H9 (cell line): ENCODE measurements around the gene SCN8A. TPM values are rescaled to one million over a fixed set of nuclear protein-coding genes. Genes with fewer than 3 reads are reported as not detected.

Experiments
- DNase-seq: peaks from one replicate; pipeline ENCODE4 v3.0.0-alpha.2; 2017
- H2AFZ ChIP-seq: one replicate; pipeline ENCODE4 v1.6.1; 2013; ENCODE audit warnings: mild to moderate bottlenecking, low read length, control low read depth, moderate library complexity
- H2AK5ac ChIP-seq: 2 replicates; pipeline ENCODE4 v1.6.1; 2013; ENCODE audit warnings: low read length, control low read depth, mixed read lengths; ENCODE audit not compliant: insufficient read length
- H2BK120ac ChIP-seq: one replicate; pipeline ENCODE4 v1.6.1; 2013; ENCODE audit warnings: low read depth, mild to moderate bottlenecking, low read length, control low read depth, inconsistent platforms; ENCODE audit not compliant: poor library complexity, severe bottlenecking
- H2BK12ac ChIP-seq: 2 replicates; pipeline ENCODE4 v1.6.1; 2013; ENCODE audit warnings: low read length, control low read depth, mixed read lengths, low read depth; ENCODE audit not compliant: insufficient read length
- H2BK15ac ChIP-seq: 2 replicates; pipeline ENCODE4 v1.6.1; 2013; ENCODE audit warnings: low read depth, low read length, control low read depth
- H2BK20ac ChIP-seq: one replicate; pipeline ENCODE4 v1.6.1; 2013; ENCODE audit warnings: low read depth, mild to moderate bottlenecking, low read length, control low read depth, inconsistent platforms; ENCODE audit not compliant: poor library complexity, severe bottlenecking
- H2BK5ac ChIP-seq: 2 replicates; pipeline ENCODE4 v1.6.1; 2013; ENCODE audit warnings: low read length, control low read depth, mixed read lengths; ENCODE audit not compliant: insufficient read length
- H3K14ac ChIP-seq: 2 replicates; pipeline ENCODE4 v1.6.1; 2013; ENCODE audit warnings: low read length, control low read depth; ENCODE audit not compliant: insufficient read depth
- H3K18ac ChIP-seq: 2 replicates; pipeline ENCODE4 v1.6.1; 2013; ENCODE audit warnings: low read depth, mild to moderate bottlenecking, mixed read lengths, low read length, control low read depth; ENCODE audit not compliant: insufficient read length
- H3K23ac ChIP-seq: 2 replicates; pipeline ENCODE4 v1.6.1; 2013; ENCODE audit warnings: low read length, control low read depth, mixed read lengths, low read depth; ENCODE audit not compliant: insufficient read length
- H3K23me2 ChIP-seq: 2 replicates; pipeline ENCODE4 v1.6.1; 2013; ENCODE audit warnings: low read depth, mild to moderate bottlenecking, mixed read lengths, low read length, control low read depth; ENCODE audit not compliant: insufficient read length, poor library complexity, severe bottlenecking
- H3K27ac ChIP-seq: 2 replicates; pipeline ENCODE4 v1.5.1; 2013; ENCODE audit warnings: low read length, control low read depth, mixed read lengths, low read depth; ENCODE audit not compliant: insufficient read length
- H3K27me3 ChIP-seq: 2 replicates; pipeline ENCODE4 v1.6.1; 2013; ENCODE audit warnings: low read length, control low read depth, inconsistent platforms; ENCODE audit not compliant: insufficient read depth
- H3K4ac ChIP-seq: 2 replicates; pipeline ENCODE4 v1.6.1; 2013; ENCODE audit warnings: low read depth, mild to moderate bottlenecking, control low read depth, inconsistent platforms, low read length, moderate library complexity
- H3K4me1 ChIP-seq: 2 replicates; pipeline ENCODE4 v1.6.1; 2013; ENCODE audit warnings: low read length, control low read depth, inconsistent platforms; ENCODE audit not compliant: insufficient read depth
- H3K4me2 ChIP-seq: 2 replicates; pipeline ENCODE4 v1.6.1; 2013; ENCODE audit warnings: low read length, control low read depth, mixed read lengths; ENCODE audit not compliant: insufficient read length, insufficient read depth
- H3K56ac ChIP-seq: 2 replicates; pipeline ENCODE4 v1.6.1; 2013; ENCODE audit warnings: low read depth, mild to moderate bottlenecking, mixed read lengths, low read length, control low read depth; ENCODE audit not compliant: insufficient read length
- H3K79me1 ChIP-seq: 2 replicates; pipeline ENCODE4 v1.6.1; 2013; ENCODE audit warnings: low read depth, mild to moderate bottlenecking, moderate library complexity, low read length, control low read depth, inconsistent platforms; ENCODE audit not compliant: insufficient read depth, poor library complexity, severe bottlenecking
- H3K79me2 ChIP-seq: 2 replicates; pipeline ENCODE4 v1.6.1; 2013; ENCODE audit warnings: low read length, control low read depth, inconsistent platforms; ENCODE audit not compliant: insufficient read depth
- H3K9ac ChIP-seq: 2 replicates; pipeline ENCODE4 v1.6.1; 2013; ENCODE audit warnings: low read length, control low read depth, mixed read lengths; ENCODE audit not compliant: insufficient read length; ENCODE audit errors: extremely low read depth
- H3K9me3 ChIP-seq: one replicate; pipeline ENCODE4 v1.6.1; 2013; ENCODE audit warnings: low read depth, low read length, inconsistent platforms; ENCODE audit not compliant: control insufficient read depth
- H3T11ph ChIP-seq: one replicate; pipeline ENCODE4 v1.6.1; 2013; ENCODE audit warnings: mild to moderate bottlenecking, low read length, control low read depth, inconsistent platforms
- H4K20me1 ChIP-seq: one replicate; pipeline ENCODE4 v1.6.1; 2013; ENCODE audit not compliant: control insufficient read depth, insufficient read length, insufficient read depth
- H4K5ac ChIP-seq: 2 replicates; pipeline ENCODE4 v1.6.1; 2013; ENCODE audit warnings: low read depth, mild to moderate bottlenecking, mixed read lengths, low read length, control low read depth; ENCODE audit not compliant: insufficient read length
- H4K8ac ChIP-seq: replicated peaks from 2 replicates; pipeline ENCODE4 v1.6.1; 2013; ENCODE audit warnings: low read length, control low read depth, mixed read lengths, low read depth; ENCODE audit not compliant: insufficient read length
- H4K91ac ChIP-seq: 2 replicates; pipeline ENCODE4 v1.6.1; 2013; ENCODE audit warnings: low read depth, mild to moderate bottlenecking, moderate library complexity, mixed read lengths, low read length, control low read depth; ENCODE audit not compliant: insufficient read length
- H3K27ac Mint-ChIP-seq, 3 experiments: 2 replicates in 2 of 3; 3 replicates in 1 of 3; pipeline ENCODE4 v1.8.0; 2020 to 2021; ENCODE audit warnings: mixed read lengths in 3 of 3, mild to moderate bottlenecking in 1 of 3, moderate library complexity in 1 of 3
- H3K27me3 Mint-ChIP-seq: 2 replicates; pipeline ENCODE4 v1.8.0; 2021; ENCODE audit warnings: low read depth, mild to moderate bottlenecking, moderate library complexity, mixed read lengths
- H3K36me3 Mint-ChIP-seq, 3 experiments: 2 replicates in 2 of 3; 3 replicates in 1 of 3; pipeline ENCODE4 v1.8.0; 2020 to 2021; ENCODE audit warnings: low read depth in 3 of 3, mixed read lengths in 3 of 3; ENCODE audit not compliant: insufficient read depth in 1 of 3
- H3K4me1 Mint-ChIP-seq, 2 experiments: 2 replicates each; pipeline ENCODE4 v1.8.0; 2020; ENCODE audit warnings: mixed read lengths in 2 of 2
- H3K4me3 Mint-ChIP-seq, 2 experiments: 2 replicates in 1 of 2; 3 replicates in 1 of 2; pipeline ENCODE4 v1.8.0; 2020 to 2021; ENCODE audit warnings: mild to moderate bottlenecking in 2 of 2, mixed read lengths in 2 of 2, moderate library complexity in 1 of 2
- H3K9me3 Mint-ChIP-seq, 2 experiments: 2 replicates in 1 of 2; 3 replicates in 1 of 2; pipeline ENCODE4 v1.8.0; 2020; ENCODE audit warnings: mild to moderate bottlenecking in 2 of 2, mixed read lengths in 2 of 2, moderate library complexity in 1 of 2
- WGBS: extraction: QIAGEN DNeasy Blood & Tissue Kit; methylation state at CpG from one replicate; pipeline ENCODE4 v1.1.7; 2013; ENCODE audit warnings: missing lambda C conversion rate, low lambda C conversion rate, mixed read lengths; ENCODE audit not compliant: insufficient read length; ENCODE audit errors: extremely low coverage; 5-methylcytosine and 5-hydroxymethylcytosine counted together
- total RNA-seq: library from RNA; stranded (reverse); gene quantifications from 2 replicates; pipeline ENCODE4 v1.2.1, GENCODE V29; 2021
- TF ChIP-seq, protein P1 (sequence below): fragments of 200-600 bp; sonication (generic); conservative IDR thresholded peaks from 3 replicates; pipeline ENCODE4 v1.8.0; 2021; ENCODE audit warnings: antibody characterized with exemption, mild to moderate bottlenecking

SCN8A gene
- total RNA-seq, 1 experiment from 2014 or later, result 15.2 TPM

DNA sequence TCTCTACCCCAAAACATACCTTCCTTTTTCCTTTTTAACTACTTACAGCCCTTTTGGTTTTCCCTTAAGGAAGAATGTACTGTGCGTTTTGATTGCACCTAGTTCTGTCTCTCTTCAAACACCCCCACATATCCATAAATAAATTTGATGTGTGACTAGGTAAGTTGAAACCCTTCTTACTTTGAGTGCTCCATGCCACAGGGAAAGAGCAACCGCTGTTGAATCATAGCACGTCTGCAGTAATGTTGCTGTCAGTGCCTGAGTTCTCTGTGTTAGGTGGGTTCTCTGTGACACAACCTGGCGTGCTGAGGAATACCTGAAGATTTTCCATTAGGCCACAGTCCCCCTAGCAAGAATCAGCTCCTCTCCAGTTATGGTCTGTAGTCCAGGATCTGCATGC, 155.4 kb downstream of the SCN8A start:
- Histone ChIP-seq H2AFZ (no peak overlapping the region), H3K9me3 (no peaks in the 10 kb centered on the region), H3K27me3 (no peaks in the 10 kb centered on the region), H2BK120ac (no peak overlapping the region), H3K9ac (no peak overlapping the region), H4K8ac (no peak overlapping the region), H3K79me1 (no peaks in the 10 kb centered on the region), H3K14ac (no peak overlapping the region), H3K18ac (no peak overlapping the region), H2BK5ac (no peak overlapping the region), H2AK5ac (no peak overlapping the region), H3K4ac (no peak overlapping the region), H2BK15ac (no peak overlapping the region), H3K79me2 (no peaks in the 10 kb centered on the region), H4K5ac (no peak overlapping the region), H2BK12ac (no peak overlapping the region), H3K27ac (no peak overlapping the region), H3K4me1 (no peaks in the 10 kb centered on the region), H3K56ac (no peak overlapping the region), H4K20me1 (no peaks in the 10 kb centered on the region), H3K23ac (no peak overlapping the region), H2BK20ac (no peak overlapping the region), H4K91ac (no peak overlapping the region), H3T11ph (no peak overlapping the region), H3K23me2 (no peaks in the 10 kb centered on the region), H3K4me2 (no peak overlapping the region)
- Mint-ChIP-seq H3K4me1 (no peaks in the 10 kb centered on the region), H3K27ac (no peak overlapping the region), H3K4me3 (no peak overlapping the region), H3K9me3 (no peaks in the 10 kb centered on the region), H3K27me3 (no peaks in the 10 kb centered on the region; the same call in 1 of the 2 replicates), H3K36me3 (peaks cover 6 to 21% (median 19%) of the 10 kb centered on the region in 3 experiments; a peak in 6 of 7 replicates)
- WGBS, result no CpG with 5 or more reads among the region's 4 CpGs
- TF ChIP-seq, protein P1, sequence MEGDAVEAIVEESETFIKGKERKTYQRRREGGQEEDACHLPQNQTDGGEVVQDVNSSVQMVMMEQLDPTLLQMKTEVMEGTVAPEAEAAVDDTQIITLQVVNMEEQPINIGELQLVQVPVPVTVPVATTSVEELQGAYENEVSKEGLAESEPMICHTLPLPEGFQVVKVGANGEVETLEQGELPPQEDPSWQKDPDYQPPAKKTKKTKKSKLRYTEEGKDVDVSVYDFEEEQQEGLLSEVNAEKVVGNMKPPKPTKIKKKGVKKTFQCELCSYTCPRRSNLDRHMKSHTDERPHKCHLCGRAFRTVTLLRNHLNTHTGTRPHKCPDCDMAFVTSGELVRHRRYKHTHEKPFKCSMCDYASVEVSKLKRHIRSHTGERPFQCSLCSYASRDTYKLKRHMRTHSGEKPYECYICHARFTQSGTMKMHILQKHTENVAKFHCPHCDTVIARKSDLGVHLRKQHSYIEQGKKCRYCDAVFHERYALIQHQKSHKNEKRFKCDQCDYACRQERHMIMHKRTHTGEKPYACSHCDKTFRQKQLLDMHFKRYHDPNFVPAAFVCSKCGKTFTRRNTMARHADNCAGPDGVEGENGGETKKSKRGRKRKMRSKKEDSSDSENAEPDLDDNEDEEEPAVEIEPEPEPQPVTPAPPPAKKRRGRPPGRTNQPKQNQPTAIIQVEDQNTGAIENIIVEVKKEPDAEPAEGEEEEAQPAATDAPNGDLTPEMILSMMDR, result no peak
- DNase-seq, result no peak
